ENCODE data around the gene HOXA11. TPM values are rescaled to one million over a fixed set of nuclear protein-coding genes. Genes with fewer than 3 reads are reported as not detected.
A peak's percentile ranks its signal among the peaks of the same experiment; 100 is the strongest.

The HOXA11 gene
- total RNA-seq, 1 experiment from 2014 or later: not detected

GRCh38 chr7:27173956-27174873 is 10.8 kb downstream of the HOXA11 start, which contains the start of gene HOXA10 (continued):
- TF ChIP-seq ZNF425 (CRISPR knock-in tag; conservative IDR thresholded peaks at IDR 0.05) (no peak), ESRRA (CRISPR knock-in tag; IDR thresholded peaks at IDR 0.05; ENCODE audit: borderline replicate concordance) (no peak), ZNF532 (CRISPR knock-in tag; IDR thresholded peaks at IDR 0.05; ENCODE audit: borderline replicate concordance) (no peak), ATF1 (CRISPR knock-in tag; IDR thresholded peaks at IDR 0.05) (no peak), ATF3 (CRISPR knock-in tag; conservative IDR thresholded peaks at IDR 0.05) (no peak), NR2C2 (CRISPR knock-in tag; IDR thresholded peaks at IDR 0.05) (no peak)

DNA sequence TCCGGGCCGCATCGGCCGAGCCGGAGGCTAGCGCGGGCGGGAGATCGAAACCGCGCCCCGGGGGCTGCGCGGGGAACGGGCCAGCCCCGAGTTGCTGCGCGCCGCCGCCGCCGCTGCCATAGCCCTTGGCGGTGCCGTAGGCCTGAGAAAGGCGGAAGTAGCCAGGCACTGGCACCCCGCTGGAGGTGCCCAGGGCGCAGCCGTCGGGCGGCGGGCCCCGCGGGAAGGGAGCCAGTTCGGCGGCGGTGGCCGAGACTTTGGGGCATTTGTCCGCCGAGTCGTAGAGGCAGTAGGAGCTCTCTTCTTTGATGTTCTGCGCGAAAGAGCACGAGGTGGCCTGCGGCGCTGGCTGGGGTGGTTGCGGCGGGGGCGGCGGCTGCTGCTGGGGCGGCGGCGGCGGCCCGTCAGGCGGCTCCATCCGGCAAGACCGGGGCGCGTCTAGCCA is 11.5 kb downstream of the HOXA11 start:
- TF ChIP-seq, protein P1, sequence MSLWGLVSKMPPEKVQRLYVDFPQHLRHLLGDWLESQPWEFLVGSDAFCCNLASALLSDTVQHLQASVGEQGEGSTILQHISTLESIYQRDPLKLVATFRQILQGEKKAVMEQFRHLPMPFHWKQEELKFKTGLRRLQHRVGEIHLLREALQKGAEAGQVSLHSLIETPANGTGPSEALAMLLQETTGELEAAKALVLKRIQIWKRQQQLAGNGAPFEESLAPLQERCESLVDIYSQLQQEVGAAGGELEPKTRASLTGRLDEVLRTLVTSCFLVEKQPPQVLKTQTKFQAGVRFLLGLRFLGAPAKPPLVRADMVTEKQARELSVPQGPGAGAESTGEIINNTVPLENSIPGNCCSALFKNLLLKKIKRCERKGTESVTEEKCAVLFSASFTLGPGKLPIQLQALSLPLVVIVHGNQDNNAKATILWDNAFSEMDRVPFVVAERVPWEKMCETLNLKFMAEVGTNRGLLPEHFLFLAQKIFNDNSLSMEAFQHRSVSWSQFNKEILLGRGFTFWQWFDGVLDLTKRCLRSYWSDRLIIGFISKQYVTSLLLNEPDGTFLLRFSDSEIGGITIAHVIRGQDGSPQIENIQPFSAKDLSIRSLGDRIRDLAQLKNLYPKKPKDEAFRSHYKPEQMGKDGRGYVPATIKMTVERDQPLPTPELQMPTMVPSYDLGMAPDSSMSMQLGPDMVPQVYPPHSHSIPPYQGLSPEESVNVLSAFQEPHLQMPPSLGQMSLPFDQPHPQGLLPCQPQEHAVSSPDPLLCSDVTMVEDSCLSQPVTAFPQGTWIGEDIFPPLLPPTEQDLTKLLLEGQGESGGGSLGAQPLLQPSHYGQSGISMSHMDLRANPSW (CRISPR knock-in tag; conservative IDR thresholded peaks at IDR 0.05; ENCODE audit: low read depth): 0 out of 2 replicates have a peak, but pooled peaks have one; percentile 48
- no peak for TF ChIP-seq NR3C1 (CRISPR knock-in tag; conservative IDR thresholded peaks at IDR 0.05; ENCODE audit: low read depth)
- ATAC-seq: no peak
- ChIA-PET CTCF (interaction anchor here (0.9 to 1.4 kb wide), 3 partner anchors 12 to 23 kb away, joined by 3 to 5 read pairs (median 4); no protein-coding TSS in a partner anchor), POLR2A (no interaction called here)
- H3K27ac Mint-ChIP-seq: no peak overlapping the region
- 0 out of 2 replicates have a peak, but pooled peaks cover 2% of the 10 kb centered on the region for H3K36me3 Mint-ChIP-seq
- no peaks in the 10 kb centered on the region for H3K9me3 Mint-ChIP-seq
- H3K4me3 Mint-ChIP-seq: no peak overlapping the region
- no peak for DNase-seq (ENCODE audit: low spot score)
- peaks cover 21% of the 10 kb centered on the region for H3K4me1 Mint-ChIP-seq
- H3K27me3 Mint-ChIP-seq (ENCODE audit: low read depth): peaks cover 99% of the 10 kb centered on the region

GRCh38 chr7:27172823-27173510 is 12.1 kb downstream of the HOXA11 start:
- DNase-seq (ENCODE audit: low spot score) (no peak), ATAC-seq (no peak)
- no peak overlapping the region for H3K4me3 Mint-ChIP-seq
- H3K27ac Mint-ChIP-seq: no peak overlapping the region
- H3K9me3 Mint-ChIP-seq: no peaks in the 10 kb centered on the region
- no peak for TF ChIP-seq ZNF121 (CRISPR knock-in tag; IDR thresholded peaks at IDR 0.05)
- peaks cover 99% of the 10 kb centered on the region for H3K27me3 Mint-ChIP-seq (ENCODE audit: low read depth)
- ChIA-PET CTCF (interaction anchor here (0.9 to 1.4 kb wide), 2 partner anchors 12 to 22 kb away, joined by 4 to 5 read pairs; no protein-coding TSS in a partner anchor), POLR2A (no interaction called here)
- H3K36me3 Mint-ChIP-seq: 0 out of 2 replicates have a peak, but pooled peaks cover 2% of the 10 kb centered on the region
- peaks cover 23% of the 10 kb centered on the region for H3K4me1 Mint-ChIP-seq

All from WTC11 (cell line).